Inflammatory macrophage treated with lipopolysaccharide for 4 hours (primary cell): Measurements from ENCODE around the gene HERC5.
"Not testable (repeated sequence)": the region's sequence is repeated elsewhere in the genome, so short reads cannot be mapped to it uniquely, and the experiment has no call there.

Experiments
- DNase-seq: peaks from one replicate; pipeline ENCODE4 v3.0.0-alpha.2; 2020

Gene HERC5

DNA sequence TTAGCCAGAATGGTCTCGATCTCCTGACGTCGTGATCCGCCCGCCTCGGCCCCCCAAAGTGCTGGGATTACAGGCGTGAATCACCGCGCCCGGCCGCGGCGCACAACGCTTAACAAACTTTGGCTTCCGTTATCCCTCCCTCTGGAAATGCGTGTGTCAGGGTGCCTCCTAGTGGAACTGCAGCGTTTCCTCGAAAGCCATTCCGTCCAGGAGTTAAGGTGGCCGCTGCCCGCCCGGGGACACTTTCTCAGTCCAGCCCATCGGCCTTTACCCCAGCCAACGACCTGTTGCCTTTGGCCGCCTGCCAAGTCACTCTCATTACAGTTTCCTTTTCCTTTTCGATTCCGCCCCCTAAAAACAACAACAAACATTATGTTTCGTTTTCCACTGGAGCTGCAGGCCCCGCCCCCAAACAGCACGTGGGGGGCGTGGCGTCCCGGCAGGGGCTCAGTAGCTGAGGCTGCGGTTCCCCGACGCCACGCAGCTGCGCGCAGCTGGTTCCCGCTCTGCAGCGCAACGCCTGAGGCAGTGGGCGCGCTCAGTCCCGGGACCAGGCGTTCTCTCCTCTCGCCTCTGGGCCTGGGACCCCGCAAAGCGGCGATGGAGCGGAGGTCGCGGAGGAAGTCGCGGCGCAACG, at the start of gene HERC5:
TSS of gene HERC5 (plus strand) at position 450 of the 637 bp plus-strand sequence. CDS start at position 601, 151 bp downstream.
- peak; percentile 99 for DNase-seq

- DNase-seq: no peak
Measured at GRCh38 chr4:88409206-88409605, 47.7 kb upstream of the HERC5 start.

DNA sequence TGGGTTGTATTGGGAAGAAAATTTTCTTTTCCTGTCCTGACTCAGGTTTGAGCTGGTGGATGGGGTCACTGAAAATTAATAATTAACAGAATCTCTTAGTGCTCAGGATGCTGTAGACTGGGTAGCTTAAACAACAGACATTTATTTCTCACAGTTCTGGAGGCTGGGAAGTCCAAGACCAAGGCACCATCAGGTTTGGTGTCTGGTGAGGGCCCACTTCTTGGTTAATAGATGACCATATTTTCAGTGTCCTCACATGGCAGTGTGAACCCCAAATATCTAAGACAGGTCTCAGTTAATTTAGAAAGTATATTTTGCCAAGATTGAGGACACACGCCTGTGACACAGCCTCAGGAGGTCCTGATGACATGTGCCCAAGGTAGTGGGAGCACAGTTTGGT, 47.1 kb upstream of the HERC5 start:
- no peak for DNase-seq

DNA sequence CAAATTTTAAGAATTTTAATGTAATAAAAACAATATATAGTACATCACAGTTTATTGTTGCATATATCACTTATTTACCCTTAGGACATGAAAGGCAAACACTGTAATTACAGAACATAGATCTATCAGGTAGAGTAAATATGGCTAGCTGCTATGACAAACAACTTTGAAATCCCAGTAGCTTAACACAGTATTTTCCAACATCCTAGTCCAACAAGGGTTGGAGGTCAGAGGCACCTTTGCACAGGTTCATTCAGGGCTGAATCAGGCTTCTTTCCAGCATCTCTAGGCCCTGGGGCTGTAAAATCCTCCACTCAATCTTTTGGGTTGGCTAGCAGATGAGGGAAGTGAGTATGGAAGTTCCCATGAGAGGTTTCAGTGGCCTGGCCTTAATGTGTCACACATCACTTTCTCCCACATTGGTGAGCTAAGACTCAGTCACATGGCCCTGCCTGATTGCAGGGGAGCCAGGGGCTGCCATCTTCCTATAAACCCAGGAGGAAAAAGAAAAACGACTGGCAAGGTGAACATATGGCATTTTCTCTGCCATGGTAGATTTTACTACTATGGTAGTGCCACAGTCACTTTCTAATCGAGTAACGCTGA, 45.3 kb upstream of the HERC5 start:
- peak; percentile 79 for DNase-seq

DNA sequence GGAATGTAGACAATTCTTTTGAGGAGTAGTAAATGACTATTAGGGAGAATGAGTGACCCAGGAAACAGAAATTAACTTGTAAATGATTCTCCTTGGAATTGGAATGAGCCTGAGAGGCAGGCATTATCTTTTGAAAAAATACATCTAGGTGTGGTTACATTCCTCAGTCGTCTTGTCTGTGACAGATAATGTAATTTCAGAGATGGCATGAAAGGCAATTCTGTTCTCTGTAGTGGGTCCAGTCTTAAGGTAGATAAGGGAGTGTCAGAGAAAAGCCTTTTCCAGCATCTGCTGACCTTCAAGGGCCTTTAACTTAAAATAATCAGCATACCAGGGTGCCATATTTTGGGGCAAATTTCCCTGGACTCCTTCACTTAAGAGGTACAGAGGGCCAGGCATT, 43.1 kb upstream of the HERC5 start:
- DNase-seq: no peak

DNA sequence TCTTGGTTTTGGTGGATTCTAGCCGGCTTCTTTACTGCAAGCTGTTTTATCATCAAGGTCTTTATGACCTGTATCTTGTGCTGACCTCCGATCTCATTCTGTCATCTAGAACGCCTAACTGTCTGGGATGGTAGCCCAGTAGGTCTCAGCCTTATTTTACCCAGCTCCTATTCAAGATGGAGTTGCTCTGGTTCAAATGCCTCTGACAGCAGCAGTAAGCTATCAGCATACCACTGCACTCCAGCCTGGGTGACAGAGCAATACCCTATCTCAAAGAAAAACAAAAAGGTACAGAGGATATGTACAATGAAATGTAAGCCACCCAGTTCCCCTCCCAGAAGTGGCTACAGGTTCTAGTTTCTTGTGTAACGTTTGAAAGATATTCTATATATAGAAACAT, 42.2 kb upstream of the HERC5 start:
- no peak for DNase-seq

GRCh38 chr4:88415982-88416381, 40.9 kb upstream of the HERC5 start:
- no peak for DNase-seq

DNA sequence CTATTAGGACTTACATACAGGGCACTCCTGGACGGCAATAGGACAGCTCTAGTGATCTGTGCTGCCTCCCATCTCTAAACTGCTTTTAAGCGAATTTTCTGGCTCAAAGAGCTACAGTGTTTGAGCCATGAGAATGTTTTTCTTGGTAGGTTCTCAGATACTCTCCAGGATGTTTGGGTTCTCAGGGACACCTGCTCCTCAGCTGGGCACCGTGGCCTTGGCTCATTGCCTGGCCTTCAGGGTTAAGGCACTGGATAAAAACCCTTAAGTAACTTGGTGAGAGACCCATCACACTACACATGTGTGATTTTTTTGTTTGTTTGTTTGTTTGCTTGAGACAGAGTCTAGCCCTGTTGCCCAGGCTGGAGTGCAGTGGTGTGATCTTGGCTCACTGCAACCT, 38.5 kb upstream of the HERC5 start:
- no peak for DNase-seq

GRCh38 chr4:88419874-88420273, 37.0 kb upstream of the HERC5 start:
- DNase-seq: no peak

GRCh38 chr4:88420844-88421243, 36.1 kb upstream of the HERC5 start:
- no peak for DNase-seq

DNA sequence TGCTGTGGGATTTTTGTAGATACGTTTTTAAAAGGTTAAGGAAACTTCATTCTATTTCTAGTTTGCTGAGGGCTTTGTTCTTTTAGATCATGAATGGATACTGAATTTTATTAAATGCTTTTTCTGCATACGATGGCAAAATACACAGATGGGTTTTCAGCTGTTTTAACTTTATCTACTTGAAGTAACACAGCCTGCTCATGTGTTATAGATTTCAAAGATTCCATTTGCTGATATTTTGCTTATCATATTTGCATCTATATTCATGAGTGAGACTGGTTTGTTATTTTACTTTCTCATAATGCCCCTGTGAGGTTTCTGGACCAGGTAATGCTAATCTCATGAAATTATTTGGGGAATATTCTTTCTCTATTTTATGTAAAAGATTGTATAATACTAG, 34.5 kb upstream of the HERC5 start:
- DNase-seq: no peak

DNA sequence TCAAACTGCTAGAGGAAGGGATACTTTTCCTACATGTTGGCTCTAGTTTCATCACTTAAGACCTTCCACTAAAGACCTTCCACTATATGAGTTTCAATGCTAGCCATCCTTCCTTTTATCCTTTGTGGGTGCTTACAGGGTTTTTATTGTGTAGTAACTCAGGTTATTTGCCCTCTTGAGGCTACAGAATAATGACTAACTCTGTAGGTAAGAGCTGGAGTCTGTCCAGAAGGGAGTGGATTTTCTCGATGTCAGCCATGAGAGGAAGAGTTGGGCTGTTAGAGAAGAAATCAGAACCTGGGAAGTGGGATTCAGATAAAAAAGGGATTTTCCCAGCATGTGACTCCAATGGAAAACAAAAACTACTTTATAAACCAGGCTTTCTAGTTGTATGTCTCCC, 27.5 kb upstream of the HERC5 start:
- DNase-seq: no peak

DNA sequence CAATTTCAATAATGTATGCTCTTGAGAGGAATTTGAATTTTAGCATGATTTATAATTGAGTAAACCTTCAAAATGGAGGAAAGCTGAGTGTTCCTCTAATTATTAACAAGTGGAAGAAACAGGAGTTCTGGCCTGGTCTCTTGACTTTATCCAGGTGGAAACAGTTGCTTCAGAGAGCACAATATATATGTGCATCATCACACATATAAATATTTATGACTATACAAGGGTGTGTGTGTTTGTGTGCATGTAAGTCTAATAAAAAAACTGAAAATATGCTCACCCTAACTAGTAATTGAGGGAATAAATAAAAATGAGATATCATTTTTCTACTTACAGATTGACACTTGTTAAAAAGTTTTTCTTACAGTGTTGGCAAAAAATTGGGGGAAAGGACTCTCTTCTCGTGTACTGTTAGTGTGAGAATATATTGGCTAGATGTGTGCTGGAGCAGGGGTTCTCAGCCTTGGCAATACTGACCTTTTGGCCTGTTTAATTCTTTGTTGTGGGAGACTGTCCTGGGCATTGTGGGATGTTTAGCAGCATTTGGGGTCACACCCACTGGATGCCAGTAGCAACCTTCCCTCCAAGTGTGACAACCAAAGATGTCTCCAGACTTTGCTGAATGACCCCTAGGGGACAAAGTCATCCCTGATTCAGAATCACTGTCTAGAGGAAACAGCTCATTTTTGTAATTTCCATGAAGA, 20.8 kb upstream of the HERC5 start:
- DNase-seq: no peak

GRCh38 chr4:88437873-88438272, 19.0 kb upstream of the HERC5 start:
- DNase-seq: not testable (repeated sequence)

GRCh38 chr4:88439161-88439760, 17.7 kb upstream of the HERC5 start:
- no peak for DNase-seq

- no peak for DNase-seq
Measured at GRCh38 chr4:88440146-88440545, 16.8 kb upstream of the HERC5 start.

GRCh38 chr4:88441696-88442095, 15.2 kb upstream of the HERC5 start:
- no peak for DNase-seq

- DNase-seq: no peak
Measured at GRCh38 chr4:88442689-88443191, 14.2 kb upstream of the HERC5 start.

DNA sequence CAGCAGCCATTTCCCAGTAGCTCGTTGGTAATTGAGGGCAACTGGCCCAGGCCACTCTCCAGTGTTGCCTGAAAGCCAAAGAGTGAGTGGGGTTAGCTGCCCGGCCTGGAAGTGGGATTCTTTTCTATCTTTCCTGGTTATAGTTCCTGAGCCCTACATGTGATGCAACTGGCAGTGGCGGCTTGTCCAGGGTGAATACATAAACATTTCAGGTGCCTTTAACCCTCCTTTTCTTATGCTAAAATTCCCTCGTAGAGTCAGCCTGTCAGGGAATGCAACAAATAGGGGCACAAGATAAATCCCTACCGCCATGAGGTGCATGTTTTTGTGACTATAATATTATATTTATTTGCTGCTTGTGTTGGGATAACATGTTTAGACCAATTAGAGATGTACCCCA, 13.4 kb upstream of the HERC5 start:
- no peak for DNase-seq

DNA sequence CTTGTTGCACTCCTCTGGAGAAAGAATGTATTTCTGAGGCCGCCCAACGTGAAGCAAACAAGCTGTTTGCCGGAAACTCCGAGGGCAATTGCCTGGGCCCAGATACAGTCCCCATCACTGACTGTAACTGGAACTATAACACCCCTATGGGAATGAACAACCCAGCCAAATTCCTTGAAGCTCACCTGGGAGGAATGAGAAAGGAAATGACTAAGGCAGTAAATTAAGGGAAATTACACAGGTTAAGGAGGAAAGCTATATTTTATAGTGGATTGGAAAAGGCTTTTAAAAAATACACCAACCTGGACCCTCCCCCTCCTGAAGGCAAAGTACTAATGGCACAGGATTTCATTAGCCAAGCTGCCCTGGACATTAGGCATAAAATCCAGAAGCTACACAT, 11.7 kb upstream of the HERC5 start:
- no peak for DNase-seq

- DNase-seq: no peak
Measured at GRCh38 chr4:88446124-88446523, 10.8 kb upstream of the HERC5 start.

GRCh38 chr4:88447371-88448095, 9.4 kb upstream of the HERC5 start:
- DNase-seq: peak; percentile 44

- DNase-seq: not testable (repeated sequence)
Measured at GRCh38 chr4:88448211-88448765, 8.6 kb upstream of the HERC5 start.
